Gastrocnemius medialis (tissue), 4 donors: Measurements from ENCODE around the gene GAREM1. TPM values are rescaled to one million over a fixed set of nuclear protein-coding genes. Genes with fewer than 3 reads are reported as not detected.

Experiments
- ATAC-seq, 2 donors: fragments of 150-250 bp; one replicate each; pipeline ENCODE4 v1.9.1; 2016
- DNase-seq, 2 donors: peaks; one replicate each; pipeline ENCODE4 v3.0.0-alpha.2; 2019
- H3K27ac ChIP-seq, 4 donors: fragments of 200-600 bp; sonication (generic); 1 replicate in 1 of 4; 2 replicates in 3 of 4; pipeline ENCODE4 v1.5.1; 2016 to 2018; ENCODE audit warnings: mild to moderate bottlenecking in 2 of 4, moderate library complexity in 1 of 4
- H3K27me3 ChIP-seq, 3 donors: fragments of 200-600 bp; sonication (generic) in 2 of 3; 1 replicate in 1 of 3; 2 replicates in 2 of 3; pipeline versions ENCODE4 v1.5.1 to v1.6.0; 2016 to 2019; ENCODE audit warnings: mild to moderate bottlenecking in 1 of 3, moderate library complexity in 1 of 3
- H3K36me3 ChIP-seq, 2 donors: fragments of 200-600 bp; sonication (generic) in 1 of 2; one replicate each; pipeline ENCODE4 v1.5.1; 2017 to 2018
- H3K4me1 ChIP-seq, 2 donors: fragments of 200-600 bp; sonication (generic) in 1 of 2; one replicate each; pipeline ENCODE4 v1.5.1; 2016 to 2017; ENCODE audit warnings: mild to moderate bottlenecking in 2 of 2
- H3K4me3 ChIP-seq, 4 donors: fragments of 200-600 bp; sonication (generic) in 3 of 4; 1 replicate in 1 of 4; 2 replicates in 3 of 4; pipeline ENCODE4 v1.5.1; 2016 to 2019; ENCODE audit warnings: mild to moderate bottlenecking in 2 of 4
- H3K9me3 ChIP-seq, 3 donors: fragments of 200-600 bp; sonication (generic) in 2 of 3; 1 replicate in 1 of 3; 2 replicates in 2 of 3; pipeline ENCODE4 v1.5.1; 2016 to 2019
- CTCF ChIP-seq, 5 experiments: fragments of 450-650 bp in 3 of 5; fragments of 200-600 bp in 2 of 5; sonication (generic) in 2 of 5; IDR thresholded peaks in 4 of 5; conservative IDR thresholded peaks in 1 of 5; 1 replicate in 4 of 5; 2 replicates in 1 of 5; pipeline ENCODE4 v1.5.1; 2016 to 2019; ENCODE audit warnings: antibody characterized with exemption in 5 of 5, mild to moderate bottlenecking in 3 of 5, moderate library complexity in 3 of 5
- POLR2A ChIP-seq, 2 donors: fragments of 450-650 bp; IDR thresholded peaks; one replicate each; pipeline ENCODE4 v1.6.1; 2017; ENCODE audit warnings: antibody characterized with exemption in 2 of 2, mild to moderate bottlenecking in 2 of 2, moderate library complexity in 2 of 2
- in situ Hi-C, 4 donors: fragments of 200-750 bp; cut with MboI; loops; one replicate each; pipeline versions ENCODE4 v1.15.0 to v1.8.0; 2017; ENCODE audit warnings: low sequenced_read_pairs in 4 of 4
- intact Hi-C: fragments of 100-400 bp; cut with DNase I; formaldehyde crosslinking; loops from one replicate; pipeline ENCODE4 v1.15.1; 2023; ENCODE audit warnings: low total_unique reads
- total RNA-seq, 4 donors: library from RNA; depleted of rRNA; stranded (reverse); fragments of >200 nt; gene quantifications; one replicate each; pipeline versions ENCODE4 v1.1.0 to v1.2.3, GENCODE V29; 2016

GAREM1 gene
- total RNA-seq, 4 donors from 2014 or later = 13.4 to 21.9 (median 16.4) TPM

- Histone ChIP-seq H3K4me3 (no peak overlapping the region), H3K27ac (peak overlapping the region; percentile 21 to 55 (median 38)), H3K9me3 (no peaks in the 10 kb centered on the region), H3K27me3 (no peaks in the 10 kb centered on the region), H3K36me3 (no peaks in the 10 kb centered on the region), H3K4me1 (peaks cover 52 to 60% of the 10 kb centered on the region in 2 donors)
- ATAC-seq = no peak
- TF ChIP-seq POLR2A (IDR thresholded peaks at IDR 0.05) (no peak), CTCF (IDR thresholded peaks at IDR 0.05 in 4 of 5, conservative IDR thresholded peaks at IDR 0.05 in 1 of 5) (no peak)
- in situ Hi-C loops = no loop called here
- intact Hi-C loops = no loop called here
- no peak for DNase-seq
Measured at GRCh38 chr18:32455361-32455760, 15.3 kb downstream of the GAREM1 start.

- ATAC-seq (peak; percentile 92 to 97), DNase-seq (no peak)
- intact Hi-C loops = no loop called here
- H3K27ac ChIP-seq = peak overlapping the region; percentile 21 to 55 (median 38)
- in situ Hi-C loops = no loop called here
- H3K4me1 ChIP-seq = peaks cover 51 to 60% of the 10 kb centered on the region in 2 donors
- TF ChIP-seq POLR2A (IDR thresholded peaks at IDR 0.05) (no peak), CTCF (IDR thresholded peaks at IDR 0.05 in 4 of 5, conservative IDR thresholded peaks at IDR 0.05 in 1 of 5) (no peak)
- no peaks in the 10 kb centered on the region for H3K27me3 ChIP-seq
- H3K36me3 ChIP-seq = no peaks in the 10 kb centered on the region
- H3K4me3 ChIP-seq = no peak overlapping the region
- no peaks in the 10 kb centered on the region for H3K9me3 ChIP-seq
Measured at GRCh38 chr18:32454593-32454992, 16.1 kb downstream of the GAREM1 start.

GRCh38 chr18:32450874-32451273 lies 19.8 kb downstream of the GAREM1 start:
- H3K9me3 ChIP-seq = no peaks in the 10 kb centered on the region
- H3K27me3 ChIP-seq = no peaks in the 10 kb centered on the region
- no peaks in the 10 kb centered on the region for H3K36me3 ChIP-seq
- peaks cover 22 to 35% of the 10 kb centered on the region in 2 donors for H3K4me1 ChIP-seq
- ATAC-seq (no peak), DNase-seq (no peak)
- no peak overlapping the region for H3K27ac ChIP-seq
- no peak overlapping the region for H3K4me3 ChIP-seq
- TF ChIP-seq CTCF (IDR thresholded peaks at IDR 0.05 in 4 of 5, conservative IDR thresholded peaks at IDR 0.05 in 1 of 5) (no peak), POLR2A (IDR thresholded peaks at IDR 0.05) (no peak)
- in situ Hi-C loops (no loop called here), intact Hi-C loops (no loop called here)

- DNase-seq (no peak), ATAC-seq (no peak)
- Histone ChIP-seq H3K4me1 (peaks cover 15 to 28% of the 10 kb centered on the region in 2 donors), H3K36me3 (no peaks in the 10 kb centered on the region), H3K27me3 (no peaks in the 10 kb centered on the region), H3K4me3 (no peak overlapping the region), H3K27ac (no peak overlapping the region), H3K9me3 (no peaks in the 10 kb centered on the region)
- TF ChIP-seq CTCF (IDR thresholded peaks at IDR 0.05 in 4 of 5, conservative IDR thresholded peaks at IDR 0.05 in 1 of 5) = no peak
- TF ChIP-seq POLR2A (IDR thresholded peaks at IDR 0.05) = no peak
- in situ Hi-C loops = no loop called here
- intact Hi-C loops = no loop called here
Measured at GRCh38 chr18:32450026-32450691, 20.5 kb downstream of the GAREM1 start.

- Histone ChIP-seq H3K36me3 (no peaks in the 10 kb centered on the region), H3K4me1 (peaks cover 24 to 26% of the 10 kb centered on the region in 2 donors), H3K27ac (no peak overlapping the region), H3K9me3 (no peaks in the 10 kb centered on the region), H3K4me3 (no peak overlapping the region), H3K27me3 (no peaks in the 10 kb centered on the region)
- intact Hi-C loops = no loop called here
- TF ChIP-seq CTCF (IDR thresholded peaks at IDR 0.05 in 4 of 5, conservative IDR thresholded peaks at IDR 0.05 in 1 of 5) = no peak
- no peak for TF ChIP-seq POLR2A (IDR thresholded peaks at IDR 0.05)
- DNase-seq = no peak
- in situ Hi-C loops = no loop called here
- ATAC-seq = no peak
Measured at GRCh38 chr18:32446780-32447179, 23.9 kb downstream of the GAREM1 start.
